Breast epithelium (tissue), 4 donors: ENCODE data around the gene SLC12A2. TPM values are rescaled to one million over a fixed set of nuclear protein-coding genes. Genes with fewer than 3 reads are reported as not detected.

ENCODE experiments used
- DNase-seq, 2 donors: peaks; one replicate each; pipeline ENCODE4 v3.0.0-alpha.2; 2019; ENCODE audit warnings: low spot score in 2 of 2
- H3K27ac ChIP-seq, 2 donors: fragments of 200-600 bp; sonication (generic) in 1 of 2; one replicate each; pipeline ENCODE4 v1.5.1; 2016 to 2019; ENCODE audit warnings: mild to moderate bottlenecking in 1 of 2
- H3K27me3 ChIP-seq, 2 donors: fragments of 200-600 bp; sonication (generic) in 1 of 2; one replicate each; pipeline versions ENCODE4 v1.5.1 to v1.6.0; 2017 to 2019; ENCODE audit warnings: control low read depth in 1 of 2, mild to moderate bottlenecking in 1 of 2
- H3K36me3 ChIP-seq: fragments of 200-600 bp; one replicate; pipeline ENCODE4 v1.5.1; 2019
- H3K4me1 ChIP-seq, 2 donors: fragments of 200-600 bp; sonication (generic); one replicate each; pipeline ENCODE4 v1.5.1; 2016 to 2019; ENCODE audit warnings: control low read depth in 1 of 2
- H3K4me3 ChIP-seq, 3 donors: fragments of 200-600 bp; sonication (generic); 1 replicate in 2 of 3; 2 replicates in 1 of 3; pipeline ENCODE4 v1.5.1; 2016 to 2019; ENCODE audit warnings: mild to moderate bottlenecking in 3 of 3, moderate library complexity in 2 of 3
- H3K9me3 ChIP-seq, 2 donors: fragments of 200-600 bp; sonication (generic) in 1 of 2; one replicate each; pipeline ENCODE4 v1.5.1; 2016 to 2019; ENCODE audit warnings: control low read depth in 1 of 2
- CTCF ChIP-seq, 3 donors: fragments of 450-650 bp; IDR thresholded peaks; one replicate each; pipeline ENCODE4 v1.5.1; 2016 to 2017; ENCODE audit warnings: antibody characterized with exemption in 3 of 3, mild to moderate bottlenecking in 3 of 3, moderate library complexity in 3 of 3
- POLR2A ChIP-seq: fragments of 450-650 bp; IDR thresholded peaks from one replicate; pipeline ENCODE4 v1.6.1; 2016; ENCODE audit warnings: antibody characterized with exemption, mild to moderate bottlenecking, moderate library complexity
- POLR2AphosphoS5 ChIP-seq, 3 donors: sonication (generic); formaldehyde crosslinking; IDR thresholded peaks; one replicate each; pipeline ENCODE4 v1.6.1; 2017; ENCODE audit warnings: antibody characterized with exemption in 3 of 3
- intact Hi-C: fragments of 100-400 bp; cut with DNase I; formaldehyde crosslinking; loops from one replicate; pipeline ENCODE4 v1.15.1; 2023; ENCODE audit warnings: low total_unique reads
- total RNA-seq, 3 donors: library from RNA; depleted of rRNA; stranded (reverse); fragments of >200 nt; gene quantifications; one replicate each; pipeline ENCODE4 v1.1.0, GENCODE V29; 2016

The SLC12A2 gene
- total RNA-seq, 3 donors from 2014 or later: 23.7 to 204 (median 70.1) TPM

- no peak for TF ChIP-seq POLR2AphosphoS5 (IDR thresholded peaks at IDR 0.05)
- TF ChIP-seq POLR2A: no peak
- no peak for TF ChIP-seq CTCF (IDR thresholded peaks at IDR 0.05)
- Histone ChIP-seq H3K27ac (no peak overlapping the region), H3K4me3 (no peak overlapping the region), H3K36me3 (no peaks in the 10 kb centered on the region), H3K4me1 (no peaks in the 10 kb centered on the region), H3K27me3 (no peaks in the 10 kb centered on the region), H3K9me3 (peaks cover 5 to 25% of the 10 kb centered on the region in 2 donors)
- no peak for DNase-seq
- intact Hi-C loops: no loop called here
These were observed 18.1 kb downstream of the SLC12A2 start for GRCh38 chr5:128101676-128102075.

DNA sequence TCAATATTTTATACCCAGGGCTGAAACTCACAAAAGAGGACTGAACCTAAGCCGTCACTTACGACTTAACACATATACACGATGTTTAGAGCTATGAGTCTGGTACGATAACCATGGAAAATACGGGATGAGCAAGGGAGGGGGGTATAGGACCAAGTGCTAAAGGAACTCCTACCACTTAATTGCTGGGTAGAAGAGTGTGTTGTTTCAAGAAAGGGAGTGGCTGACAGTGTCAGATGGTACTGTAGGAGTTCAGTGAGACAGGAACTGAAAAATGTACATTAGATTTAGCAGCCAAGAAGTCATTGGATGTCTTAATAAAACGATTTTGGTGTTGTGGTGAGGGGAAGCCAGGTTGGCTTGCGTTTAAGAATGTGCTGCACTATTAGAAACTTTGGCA is 21.6 kb downstream of the SLC12A2 start:
- no peak for DNase-seq
- no peaks in the 10 kb centered on the region for H3K36me3 ChIP-seq
- peak overlapping the region in 1 of 2 donors; percentile 36 for H3K27ac ChIP-seq
- H3K27me3 ChIP-seq: no peaks in the 10 kb centered on the region
- intact Hi-C loops: no loop called here
- no peaks in the 10 kb centered on the region for H3K4me1 ChIP-seq
- no peaks in the 10 kb centered on the region for H3K9me3 ChIP-seq
- no peak overlapping the region for H3K4me3 ChIP-seq
- TF ChIP-seq POLR2A (no peak), CTCF (IDR thresholded peaks at IDR 0.05) (no peak), POLR2AphosphoS5 (IDR thresholded peaks at IDR 0.05) (no peak)

- intact Hi-C loops: no loop called here
- H3K36me3 ChIP-seq: no peaks in the 10 kb centered on the region
- H3K27me3 ChIP-seq: no peaks in the 10 kb centered on the region
- H3K4me3 ChIP-seq: no peak overlapping the region
- DNase-seq: no peak
- TF ChIP-seq POLR2A (no peak), CTCF (IDR thresholded peaks at IDR 0.05) (no peak), POLR2AphosphoS5 (IDR thresholded peaks at IDR 0.05) (no peak)
- H3K4me1 ChIP-seq: no peaks in the 10 kb centered on the region
- H3K9me3 ChIP-seq: no peaks in the 10 kb centered on the region
- H3K27ac ChIP-seq: no peak overlapping the region
These were observed 25.6 kb downstream of the SLC12A2 start for GRCh38 chr5:128109138-128109537.

- no peak for DNase-seq
- H3K4me1 ChIP-seq: no peaks in the 10 kb centered on the region
- no peak for TF ChIP-seq POLR2A
- TF ChIP-seq POLR2AphosphoS5 (IDR thresholded peaks at IDR 0.05): no peak
- TF ChIP-seq CTCF (IDR thresholded peaks at IDR 0.05): no peak
- no peaks in the 10 kb centered on the region for H3K27me3 ChIP-seq
- no peaks in the 10 kb centered on the region for H3K36me3 ChIP-seq
- no peak overlapping the region for H3K27ac ChIP-seq
- H3K4me3 ChIP-seq: no peak overlapping the region
- intact Hi-C loops: no loop called here
- no peaks in the 10 kb centered on the region for H3K9me3 ChIP-seq
These were observed 26.2 kb downstream of the SLC12A2 start for GRCh38 chr5:128109766-128110165.

DNA sequence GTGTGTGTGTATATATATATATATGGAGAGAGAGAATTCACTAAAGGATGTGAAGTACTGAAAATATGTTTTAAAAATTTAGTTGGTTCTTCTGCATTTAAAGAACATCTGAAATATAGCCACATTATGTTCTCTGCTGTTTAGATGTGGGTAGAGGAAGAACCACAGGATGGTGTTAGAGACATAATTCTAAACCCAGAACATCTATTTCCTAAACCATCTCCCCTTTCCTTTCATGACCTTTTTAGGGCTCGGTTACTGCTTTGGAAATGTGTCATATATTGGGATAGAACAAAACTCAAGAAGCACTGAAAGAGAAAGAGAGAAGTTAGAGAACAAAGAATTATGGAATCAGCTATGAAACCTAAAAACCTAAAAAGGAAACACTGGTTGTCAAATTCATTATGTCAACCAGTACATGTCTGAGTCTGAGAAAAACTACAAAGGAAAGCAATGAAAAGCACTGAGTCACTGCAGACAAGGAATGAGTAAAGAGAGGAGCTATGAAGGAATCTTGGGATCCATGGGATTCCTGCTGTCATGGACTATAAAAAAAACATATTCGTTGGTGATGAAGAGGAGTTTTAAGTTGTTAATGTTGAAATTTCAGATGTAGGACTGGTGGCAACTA is 28.4 kb downstream of the SLC12A2 start:
- no peaks in the 10 kb centered on the region for H3K36me3 ChIP-seq
- TF ChIP-seq POLR2AphosphoS5 (IDR thresholded peaks at IDR 0.05) (no peak), CTCF (IDR thresholded peaks at IDR 0.05) (no peak), POLR2A (no peak)
- intact Hi-C loops: no loop called here

More for the DNA sequence above, 28.4 kb downstream of the SLC12A2 start:
- no peaks in the 10 kb centered on the region for H3K27me3 ChIP-seq
- no peaks in the 10 kb centered on the region for H3K9me3 ChIP-seq
- no peak for DNase-seq
- no peaks in the 10 kb centered on the region for H3K4me1 ChIP-seq
- H3K27ac ChIP-seq: no peak overlapping the region
- no peak overlapping the region for H3K4me3 ChIP-seq
